PFSK-1 (cell line): ENCODE results near the gene ZZZ3.

Experiments
- FOXP2 ChIP-seq: optimal IDR thresholded peaks from 2 replicates; pipeline ENCODE3; 2011; ENCODE audit warnings: borderline replicate concordance, control low read depth, inconsistent platforms; ENCODE audit not compliant: insufficient read depth; ENCODE audit errors: extremely low read length, extremely low read depth
- POLR2AphosphoS5 ChIP-seq: IDR thresholded peaks from 2 replicates; pipeline ENCODE4 v1.6.1; 2012; ENCODE audit warnings: low read depth, mild to moderate bottlenecking, control low read depth, low read length, moderate library complexity
- SIN3A ChIP-seq: IDR thresholded peaks from 2 replicates; pipeline ENCODE4 v1.6.1; 2012; ENCODE audit warnings: mild to moderate bottlenecking, low read length, moderate library complexity, borderline replicate concordance; ENCODE audit not compliant: insufficient read depth
- TAF1 ChIP-seq: IDR thresholded peaks from 2 replicates; pipeline ENCODE4 v1.6.1; 2012; ENCODE audit warnings: low read length, control low read depth, borderline replicate concordance; ENCODE audit not compliant: insufficient read depth
- TF ChIP-seq, protein P1 (sequence below), 2 experiments: IDR thresholded peaks; 2 replicates each; pipeline versions ENCODE4 v1.6.1 to v1.8.0; 2011 to 2012; ENCODE audit warnings: low read depth in 2 of 2, low read length in 2 of 2, control low read depth in 1 of 2, inconsistent platforms in 1 of 2, mild to moderate bottlenecking in 1 of 2, moderate library complexity in 1 of 2; ENCODE audit not compliant: insufficient read depth in 1 of 2

DNA sequence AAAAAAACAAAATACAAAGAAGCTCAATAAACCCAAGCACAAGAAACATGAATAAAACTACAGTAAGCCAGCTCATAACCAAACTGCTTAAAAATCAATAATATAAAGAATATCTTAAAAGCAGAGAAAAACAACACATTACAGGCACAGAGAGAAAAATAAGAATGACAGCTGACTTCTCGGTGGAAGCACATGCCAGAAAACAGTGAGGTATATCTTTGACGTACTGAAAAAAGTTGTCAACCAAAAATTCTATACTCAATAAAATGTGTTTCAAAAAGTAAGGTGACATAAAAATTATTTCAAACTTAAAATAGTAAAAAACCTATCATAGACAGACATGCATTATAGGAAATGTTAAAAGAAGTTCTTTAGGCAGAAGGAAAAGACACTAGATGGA lies 33.3 kb downstream of the ZZZ3 start:
- no peak for TF ChIP-seq TAF1
- TF ChIP-seq POLR2AphosphoS5: no peak
- no peak for TF ChIP-seq SIN3A
- TF ChIP-seq FOXP2: no peak
- TF ChIP-seq, protein P1, sequence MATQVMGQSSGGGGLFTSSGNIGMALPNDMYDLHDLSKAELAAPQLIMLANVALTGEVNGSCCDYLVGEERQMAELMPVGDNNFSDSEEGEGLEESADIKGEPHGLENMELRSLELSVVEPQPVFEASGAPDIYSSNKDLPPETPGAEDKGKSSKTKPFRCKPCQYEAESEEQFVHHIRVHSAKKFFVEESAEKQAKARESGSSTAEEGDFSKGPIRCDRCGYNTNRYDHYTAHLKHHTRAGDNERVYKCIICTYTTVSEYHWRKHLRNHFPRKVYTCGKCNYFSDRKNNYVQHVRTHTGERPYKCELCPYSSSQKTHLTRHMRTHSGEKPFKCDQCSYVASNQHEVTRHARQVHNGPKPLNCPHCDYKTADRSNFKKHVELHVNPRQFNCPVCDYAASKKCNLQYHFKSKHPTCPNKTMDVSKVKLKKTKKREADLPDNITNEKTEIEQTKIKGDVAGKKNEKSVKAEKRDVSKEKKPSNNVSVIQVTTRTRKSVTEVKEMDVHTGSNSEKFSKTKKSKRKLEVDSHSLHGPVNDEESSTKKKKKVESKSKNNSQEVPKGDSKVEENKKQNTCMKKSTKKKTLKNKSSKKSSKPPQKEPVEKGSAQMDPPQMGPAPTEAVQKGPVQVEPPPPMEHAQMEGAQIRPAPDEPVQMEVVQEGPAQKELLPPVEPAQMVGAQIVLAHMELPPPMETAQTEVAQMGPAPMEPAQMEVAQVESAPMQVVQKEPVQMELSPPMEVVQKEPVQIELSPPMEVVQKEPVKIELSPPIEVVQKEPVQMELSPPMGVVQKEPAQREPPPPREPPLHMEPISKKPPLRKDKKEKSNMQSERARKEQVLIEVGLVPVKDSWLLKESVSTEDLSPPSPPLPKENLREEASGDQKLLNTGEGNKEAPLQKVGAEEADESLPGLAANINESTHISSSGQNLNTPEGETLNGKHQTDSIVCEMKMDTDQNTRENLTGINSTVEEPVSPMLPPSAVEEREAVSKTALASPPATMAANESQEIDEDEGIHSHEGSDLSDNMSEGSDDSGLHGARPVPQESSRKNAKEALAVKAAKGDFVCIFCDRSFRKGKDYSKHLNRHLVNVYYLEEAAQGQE (IDR thresholded peaks at IDR 0.05; ENCODE audit: insufficient read depth in 1 of 2, low read depth in 2 of 2, low read length in 2 of 2): no peak
